HG03354 (cell line): ENCODE data around the gene BEST2.

ENCODE experiments used
- ATAC-seq: cut with Tn5 transposase; IDR thresholded peaks from one replicate; pipeline ENCODE4 v1.9.1; 2021; ENCODE audit warnings: mild to moderate bottlenecking; ENCODE audit not compliant: unreplicated experiment, poor library complexity, severe bottlenecking

The BEST2 gene

GRCh38 chr19:12727745-12728433, 23.7 kb upstream of the BEST2 start:
- no peak for ATAC-seq

DNA sequence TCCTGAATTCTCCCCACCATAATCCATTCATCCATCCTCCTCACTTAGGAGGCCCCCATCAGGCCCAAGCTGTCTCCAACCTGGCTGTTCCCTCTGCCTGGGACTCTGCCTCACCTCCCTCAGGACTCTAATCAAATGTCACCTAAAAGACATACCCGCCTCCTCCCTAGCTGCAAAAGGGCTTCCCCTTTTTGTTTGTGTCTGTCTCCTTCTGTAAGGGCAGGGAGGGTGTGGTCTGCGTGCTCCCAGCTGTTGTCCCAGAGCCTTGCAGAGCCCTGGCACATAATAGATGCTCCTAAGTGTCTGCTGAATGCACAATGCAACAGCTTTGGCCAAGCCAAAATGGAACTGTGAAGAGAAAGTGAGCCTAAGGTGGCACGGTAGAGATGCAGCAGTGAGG, 21.5 kb upstream of the BEST2 start:
- ATAC-seq, result no peak

GRCh38 chr19:12731337-12731736, 20.3 kb upstream of the BEST2 start:
- no peak for ATAC-seq

GRCh38 chr19:12733369-12734214, 18.0 kb upstream of the BEST2 start:
- ATAC-seq, result no peak

DNA sequence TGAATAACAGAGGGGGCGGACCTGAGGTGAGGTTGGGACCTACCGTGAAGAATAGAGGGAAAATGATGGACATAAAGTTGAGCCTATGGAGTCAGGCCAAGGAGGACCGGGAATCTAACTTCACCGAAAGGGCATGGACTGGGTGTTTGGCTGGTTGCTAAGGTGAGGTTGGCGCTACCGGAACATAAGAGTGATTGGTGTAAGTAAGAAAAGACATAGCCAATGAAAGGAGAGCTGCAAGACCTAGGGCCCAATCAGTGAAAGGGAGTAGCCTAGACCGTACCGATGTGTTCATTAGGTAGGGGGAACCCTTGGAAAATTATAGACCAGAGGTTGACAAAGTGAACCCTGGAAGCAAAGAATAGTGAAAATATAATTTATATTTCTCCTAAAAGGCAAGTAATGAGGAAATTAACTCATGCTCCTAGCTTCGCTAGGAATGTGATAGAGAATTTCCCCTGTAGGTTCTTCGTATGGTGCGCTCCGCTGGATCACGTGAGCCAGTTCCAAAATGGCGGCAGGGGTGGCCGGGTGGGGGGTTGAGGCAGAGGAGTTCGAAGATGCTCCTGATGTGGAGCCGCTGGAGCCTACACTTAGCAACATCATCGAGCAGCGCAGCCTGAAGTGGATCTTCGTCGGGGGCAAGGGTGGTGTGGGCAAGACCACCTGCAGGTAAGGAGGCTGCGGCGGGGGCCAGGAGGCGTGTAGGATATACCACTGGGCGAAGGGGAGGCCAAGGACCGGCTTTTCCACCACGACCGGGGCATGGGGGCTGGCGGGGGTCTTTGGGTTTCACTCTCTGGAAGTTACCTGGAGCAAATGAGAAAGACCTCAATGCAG, 14.4 kb upstream of the BEST2 start, which contains the start of gene GET3:
TSS of gene GET3 (plus strand) at position 503 of the 840 bp plus-strand sequence. CDS start at position 512, 9 bp downstream.
- ATAC-seq, result peak; percentile 78

GRCh38 chr19:12737835-12738351, 13.7 kb upstream of the BEST2 start:
- no peak for ATAC-seq

DNA sequence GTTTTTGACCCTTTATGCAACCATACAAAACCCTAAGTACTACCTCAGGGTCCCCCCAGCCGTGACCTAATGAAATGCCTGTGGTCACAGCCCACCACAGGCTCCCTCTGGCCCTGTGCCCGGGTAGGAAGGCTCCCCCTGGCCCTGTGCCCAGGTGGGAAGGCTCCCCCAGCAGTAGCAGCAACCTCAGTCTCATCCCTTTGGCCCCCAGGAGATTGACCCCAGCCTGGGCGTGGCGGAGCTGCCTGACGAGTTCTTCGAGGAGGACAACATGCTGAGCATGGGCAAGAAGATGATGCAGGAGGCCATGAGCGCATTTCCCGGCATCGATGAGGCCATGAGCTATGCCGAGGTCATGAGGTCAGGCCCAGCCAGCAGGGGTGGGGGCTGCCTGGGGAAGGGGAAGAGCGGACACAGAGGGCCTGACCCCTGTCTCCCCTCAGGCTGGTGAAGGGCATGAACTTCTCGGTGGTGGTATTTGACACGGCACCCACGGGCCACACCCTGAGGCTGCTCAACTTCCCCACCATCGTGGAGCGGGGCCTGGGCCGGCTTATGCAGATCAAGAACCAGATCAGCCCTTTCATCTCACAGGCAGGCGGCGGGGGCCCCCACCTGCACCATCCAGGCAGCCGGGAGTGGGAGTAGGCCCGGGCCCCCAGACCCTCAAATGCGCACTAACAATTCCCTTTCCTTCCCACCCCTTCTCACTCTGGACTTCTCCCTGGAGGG, 6.3 kb upstream of the BEST2 start:
- ATAC-seq, result no peak

DNA sequence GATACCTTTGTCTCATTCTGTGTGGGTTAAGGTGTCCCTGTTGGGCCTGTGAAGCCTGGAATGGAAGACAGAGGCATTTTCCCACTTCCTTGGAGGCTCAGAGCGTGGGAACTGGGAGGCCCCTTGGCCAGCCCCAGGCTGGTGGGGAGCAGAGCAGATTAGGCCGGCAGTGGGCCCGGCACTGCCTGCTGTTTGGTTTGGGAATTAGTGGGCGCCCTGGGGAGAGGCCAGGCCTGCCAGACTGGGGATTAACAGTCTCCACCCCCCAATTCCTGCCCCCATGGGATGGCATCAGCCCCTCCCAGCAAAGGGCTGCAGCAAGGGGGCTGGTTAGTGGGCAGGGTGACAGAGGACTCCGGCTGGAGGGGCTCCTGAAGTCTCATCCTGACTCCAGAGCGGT, 3.1 kb upstream of the BEST2 start:
- no peak for ATAC-seq

DNA sequence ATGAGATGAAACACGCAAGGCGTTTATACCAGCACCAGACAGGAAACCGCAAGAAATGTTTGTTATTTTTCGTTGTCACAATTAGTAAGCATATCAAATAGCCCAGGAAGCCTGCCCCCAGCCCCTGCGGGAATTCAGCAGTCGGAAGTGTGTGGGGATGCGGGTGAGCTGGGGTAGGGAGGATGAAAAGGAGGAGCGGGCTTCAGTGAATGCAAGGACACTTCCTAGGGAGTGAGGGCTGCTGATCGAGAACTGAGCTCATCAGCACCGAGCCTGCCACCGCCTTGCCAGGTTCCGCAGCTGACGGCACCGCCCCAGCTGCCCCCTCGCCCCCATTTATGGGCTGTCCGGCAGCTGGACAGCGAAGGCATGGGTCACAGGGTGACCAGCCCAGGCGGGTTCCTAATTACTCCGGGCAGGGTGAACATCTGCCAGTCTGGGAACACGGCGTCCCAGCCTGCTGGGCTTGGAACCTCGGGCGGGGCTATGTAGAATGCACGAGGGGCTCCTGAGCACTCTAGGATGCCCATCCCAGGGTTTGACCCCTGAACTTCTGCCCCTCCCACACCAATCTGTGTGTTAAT, 1.6 kb upstream of the BEST2 start:
- ATAC-seq, result no peak

GRCh38 chr19:12750851-12751250, 740 bp upstream of the BEST2 start:
- ATAC-seq, result no peak

GRCh38 chr19:12752056-12752781, 628 bp downstream of the BEST2 start:
- no peak for ATAC-seq

- no peak for ATAC-seq
Measured at GRCh38 chr19:12754465-12755196, 3.0 kb downstream of the BEST2 start.

DNA sequence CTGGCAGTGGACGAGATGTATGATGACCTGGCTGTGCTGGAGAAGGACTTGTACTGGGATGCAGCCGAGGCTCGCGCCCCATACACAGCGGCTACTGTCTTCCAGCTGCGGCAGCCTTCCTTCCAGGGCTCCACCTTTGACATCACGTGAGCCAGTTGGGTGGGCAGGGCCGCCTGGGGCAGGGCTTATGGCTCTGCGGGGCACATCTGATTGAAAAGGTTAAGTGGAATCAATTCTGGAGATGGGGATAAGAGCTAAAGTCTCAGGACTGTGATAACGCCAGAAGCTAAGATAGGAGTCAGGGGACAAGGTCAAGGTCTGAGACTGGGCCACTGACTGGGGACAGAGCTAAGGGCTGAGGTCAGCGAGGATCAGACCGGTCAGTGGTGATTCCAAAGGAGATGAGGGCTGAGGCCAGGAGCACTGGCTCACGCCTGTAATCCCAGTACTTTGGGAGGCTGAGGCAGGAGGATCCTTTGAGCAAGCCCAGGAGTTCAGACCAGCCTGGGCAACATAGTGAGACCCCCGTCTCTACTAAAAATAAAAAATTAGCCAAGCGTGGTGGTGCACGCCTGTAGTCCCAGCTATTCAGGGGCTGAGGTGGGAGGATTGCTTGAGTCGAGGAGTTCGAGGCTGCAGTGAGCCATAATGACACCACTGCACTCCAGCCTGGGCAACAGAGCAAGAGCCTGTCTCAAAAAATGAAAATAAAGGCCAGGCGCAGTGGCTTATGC, 4.7 kb downstream of the BEST2 start:
- ATAC-seq, result no peak

DNA sequence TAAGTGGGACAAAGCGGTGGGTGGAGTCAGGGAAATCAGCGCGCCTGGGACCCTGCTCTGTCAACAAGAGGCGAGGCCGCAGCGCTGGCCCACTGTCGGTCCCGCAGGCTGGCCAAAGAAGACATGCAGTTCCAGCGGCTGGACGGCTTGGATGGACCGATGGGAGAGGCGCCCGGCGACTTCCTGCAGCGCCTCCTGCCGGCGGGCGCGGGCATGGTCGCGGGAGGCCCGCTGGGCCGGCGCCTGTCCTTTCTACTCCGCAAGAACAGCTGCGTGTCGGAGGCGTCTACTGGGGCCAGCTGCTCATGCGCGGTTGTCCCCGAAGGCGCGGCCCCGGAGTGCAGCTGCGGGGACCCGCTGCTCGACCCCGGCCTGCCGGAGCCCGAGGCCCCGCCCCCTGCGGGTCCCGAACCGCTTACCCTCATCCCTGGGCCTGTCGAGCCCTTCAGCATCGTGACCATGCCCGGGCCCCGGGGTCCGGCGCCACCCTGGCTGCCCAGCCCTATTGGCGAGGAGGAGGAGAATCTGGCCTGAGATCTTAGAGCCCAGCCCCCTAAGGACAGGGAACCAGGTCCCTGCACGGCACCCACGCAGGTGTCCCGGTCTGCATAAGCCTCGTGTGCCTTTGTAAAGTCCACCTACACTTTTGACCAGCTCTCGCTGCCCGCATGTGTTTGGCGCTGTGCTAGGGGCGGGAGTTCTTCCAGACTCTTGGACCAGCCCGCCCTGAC, 6.1 kb downstream of the BEST2 start:
- ATAC-seq, result no peak

DNA sequence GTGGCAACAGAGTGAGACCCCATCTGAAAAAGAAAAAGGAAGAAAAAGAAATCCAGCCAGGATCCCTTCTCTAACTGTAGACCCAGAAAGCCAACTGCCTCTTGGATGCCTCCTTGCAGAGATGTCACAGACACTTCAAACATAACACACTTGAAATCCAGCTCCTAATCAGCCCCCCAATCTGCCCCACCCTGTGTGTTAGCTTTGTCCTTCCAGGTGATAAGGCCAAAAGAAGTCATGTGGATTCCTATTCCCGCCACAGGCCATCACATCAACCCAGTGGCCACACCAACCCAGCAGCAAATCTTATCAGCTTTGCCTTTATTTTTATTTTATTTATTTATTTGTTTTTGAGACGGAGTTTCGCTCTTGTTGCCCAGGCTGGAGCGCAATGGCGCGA, 8.1 kb downstream of the BEST2 start:
- no peak for ATAC-seq

- ATAC-seq, result no peak
Measured at GRCh38 chr19:12763100-12763499, 11.5 kb downstream of the BEST2 start.

DNA sequence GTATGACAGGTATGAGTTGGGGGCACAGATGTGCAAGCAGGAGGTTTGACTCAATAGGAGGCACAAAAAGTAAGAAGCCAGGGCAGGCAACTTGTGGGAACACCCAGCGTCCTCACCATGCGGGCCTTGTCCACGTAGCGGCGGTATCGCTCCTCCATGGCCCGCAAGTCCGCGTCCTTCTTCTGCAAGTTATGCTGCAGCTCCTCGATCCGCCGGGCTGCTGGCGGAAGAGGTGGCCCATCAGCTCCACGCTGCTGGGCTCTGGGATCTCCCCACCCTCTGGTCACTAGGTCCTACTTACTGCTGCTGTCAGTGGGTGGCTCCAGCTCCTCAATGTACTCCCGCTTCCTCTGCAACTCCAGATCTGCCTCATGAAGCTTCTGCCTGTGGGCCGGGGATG, 13.1 kb downstream of the BEST2 start:
- ATAC-seq, result no peak
